GM18951 (cell line): Measurements from ENCODE around the gene SLC5A9.
"Not testable (repeated sequence)": the region's sequence is repeated elsewhere in the genome, so short reads cannot be mapped to it uniquely, and the experiment has no call there.

ENCODE experiments used
- POLR2A ChIP-seq: IDR thresholded peaks from 4 replicates; pipeline ENCODE4 v1.6.1; 2011; ENCODE audit warnings: mild to moderate bottlenecking; ENCODE audit not compliant: insufficient read length, insufficient read depth; ENCODE audit errors: extremely low read depth
- in situ Hi-C: fragments of 300-500 bp; cut with MboI; formaldehyde crosslinking; loops from one replicate; pipeline ENCODE4 v1.12.0; 2022; ENCODE audit warnings: low sequenced_read_pairs, mixed read lengths, inconsistent platforms; ENCODE audit not compliant: unreplicated experiment

SLC5A9 gene

GRCh38 chr1:48202030-48202752 lies 20.3 kb upstream of the SLC5A9 start:
- in situ Hi-C loops = loop anchor here (10.0 kb wide), 1 partner anchor 97 kb away; no protein-coding TSS in a partner anchor
- no peak for TF ChIP-seq POLR2A

- TF ChIP-seq POLR2A = no peak
- in situ Hi-C loops = loop anchor here (10.0 kb wide), 1 partner anchor 99 kb away; no protein-coding TSS in a partner anchor
Observed at GRCh38 chr1:48203287-48203900, 19.1 kb upstream of the SLC5A9 start.

GRCh38 chr1:48205522-48205921 lies 17.0 kb upstream of the SLC5A9 start:
- no peak for TF ChIP-seq POLR2A
- in situ Hi-C loops = loop anchor here (10.0 kb wide), 1 partner anchor 101 kb away; no protein-coding TSS in a partner anchor

GRCh38 chr1:48206371-48206770 lies 16.1 kb upstream of the SLC5A9 start:
- in situ Hi-C loops = loop anchor here (10.0 kb wide), 1 partner anchor 102 kb away; no protein-coding TSS in a partner anchor
- TF ChIP-seq POLR2A = no peak

- TF ChIP-seq POLR2A = no peak
- in situ Hi-C loops = loop anchor here (10.0 kb wide), 1 partner anchor 102 kb away; no protein-coding TSS in a partner anchor
Observed at GRCh38 chr1:48207131-48207530, 15.4 kb upstream of the SLC5A9 start.

- no peak for TF ChIP-seq POLR2A
- in situ Hi-C loops = loop anchor here (10.0 kb wide), 1 partner anchor 103 kb away; no protein-coding TSS in a partner anchor
Observed at GRCh38 chr1:48207536-48208075, 14.9 kb upstream of the SLC5A9 start.

- no peak for TF ChIP-seq POLR2A
- in situ Hi-C loops = loop anchor here (10.0 kb wide), 1 partner anchor 103 kb away; no protein-coding TSS in a partner anchor
Observed at GRCh38 chr1:48208251-48208650, 14.3 kb upstream of the SLC5A9 start.

- in situ Hi-C loops = loop anchor here (10.0 kb wide), 1 partner anchor 104 kb away; no protein-coding TSS in a partner anchor
Observed at GRCh38 chr1:48208652-48209051, 13.9 kb upstream of the SLC5A9 start.

GRCh38 chr1:48213462-48213861 lies 9.1 kb upstream of the SLC5A9 start:
- in situ Hi-C loops = not testable (repeated sequence)

More at GRCh38 chr1:48208652-48209051, 13.9 kb upstream of the SLC5A9 start:
- TF ChIP-seq POLR2A = no peak

GRCh38 chr1:48214366-48214765 lies 8.2 kb upstream of the SLC5A9 start:
- in situ Hi-C loops = not testable (repeated sequence)

- in situ Hi-C loops = no loop called here
Observed at GRCh38 chr1:48214820-48215219, 7.7 kb upstream of the SLC5A9 start.

GRCh38 chr1:48215222-48215621 lies 7.3 kb upstream of the SLC5A9 start:
- in situ Hi-C loops = no loop called here
- no peak for TF ChIP-seq POLR2A

More at GRCh38 chr1:48214820-48215219, 7.7 kb upstream of the SLC5A9 start:
- TF ChIP-seq POLR2A = no peak

GRCh38 chr1:48215889-48216288 lies 6.6 kb upstream of the SLC5A9 start:
- TF ChIP-seq POLR2A = no peak
- in situ Hi-C loops = no loop called here

- no peak for TF ChIP-seq POLR2A
- in situ Hi-C loops = no loop called here
Observed at GRCh38 chr1:48216313-48216712, 6.2 kb upstream of the SLC5A9 start.

- in situ Hi-C loops = no loop called here
- TF ChIP-seq POLR2A = no peak
Observed at GRCh38 chr1:48216941-48217340, 5.6 kb upstream of the SLC5A9 start.
